ENCODE measurements around the gene THSD1.

GRCh38 chr13:52399046-52399445, 6.9 kb downstream of the THSD1 start:
- TF ChIP-seq RBM15 (IDR thresholded peaks at IDR 0.05; ENCODE audit: insufficient read depth, low read length) = no peak
- no peak for TF ChIP-seq SREBF2 (CRISPR knock-in tag; IDR thresholded peaks at IDR 0.05)
- TF ChIP-seq CEBPB (tag; IDR thresholded peaks at IDR 0.05) = no peak
- no peak for TF ChIP-seq POLR2AphosphoS5 (IDR thresholded peaks at IDR 0.05; ENCODE audit: control insufficient read depth, insufficient read depth, low read depth, low read length)
- no peak for TF ChIP-seq CCAR2 (IDR thresholded peaks at IDR 0.05; ENCODE audit: low read depth, low read length)
- TF ChIP-seq SMAD2 (IDR thresholded peaks at IDR 0.05; ENCODE audit: low read depth, low read length) = no peak
- TF ChIP-seq MED1 (CRISPR knock-in tag; IDR thresholded peaks at IDR 0.05; ENCODE audit: borderline replicate concordance) = no peak
- no peak for TF ChIP-seq HSF4 (CRISPR knock-in tag; IDR thresholded peaks at IDR 0.05; ENCODE audit: borderline replicate concordance)
- TF ChIP-seq POLR2B (IDR thresholded peaks at IDR 0.05; ENCODE audit: low read depth, partially characterized antibody) = no peak
- no peak for TF ChIP-seq POLR2A (conservative IDR thresholded peaks at IDR 0.05)
- TF ChIP-seq ATF1 (CRISPR knock-in tag; IDR thresholded peaks at IDR 0.05) = no peak
- TF ChIP-seq ATF1 (tag; IDR thresholded peaks at IDR 0.05) = no peak

Measured in K562 (cell line).